Measurements from ENCODE around the gene METTL16.
"Not testable (repeated sequence)": the region's sequence is repeated elsewhere in the genome, so short reads cannot be mapped to it uniquely, and the experiment has no call there.

DNA sequence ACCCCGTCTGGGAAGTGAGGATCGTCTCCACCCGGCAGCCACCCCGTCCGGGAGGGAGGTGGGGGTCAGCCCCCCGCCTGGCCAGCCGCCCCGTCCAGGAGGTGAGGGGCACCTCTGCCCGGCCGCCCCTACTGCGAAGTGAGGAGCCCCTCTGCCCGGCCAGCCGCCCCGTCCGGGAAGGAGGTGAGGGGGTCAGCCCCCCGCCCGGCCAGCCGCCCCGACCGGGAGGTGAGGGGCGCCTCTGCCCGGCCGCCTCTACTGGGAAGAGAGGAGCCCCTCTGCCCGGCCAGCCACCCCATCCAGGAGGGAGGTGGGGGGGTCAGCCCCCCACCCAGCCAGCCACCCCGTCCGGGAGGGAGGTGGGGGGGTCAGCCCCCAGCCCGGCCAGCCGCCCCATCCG, 4.7 kb downstream of the METTL16 start:
- TF ChIP-seq SMC3 (IDR thresholded peaks at IDR 0.05; ENCODE audit: low read depth, low read length); POLR2A (IDR thresholded peaks at IDR 0.05; ENCODE audit: low read depth, low read length); CHD1 (IDR thresholded peaks at IDR 0.05; ENCODE audit: low read depth, low read length); MXI1 (IDR thresholded peaks at IDR 0.05; ENCODE audit: borderline replicate concordance, low read depth, low read length); FOS (IDR thresholded peaks at IDR 0.05; ENCODE audit: low read depth, low read length); RCOR1 (IDR thresholded peaks at IDR 0.05; ENCODE audit: insufficient replicate concordance, low read length); MAFK (IDR thresholded peaks at IDR 0.05; ENCODE audit: low read depth, low read length): not testable (repeated sequence)
- TF ChIP-seq, protein P1, sequence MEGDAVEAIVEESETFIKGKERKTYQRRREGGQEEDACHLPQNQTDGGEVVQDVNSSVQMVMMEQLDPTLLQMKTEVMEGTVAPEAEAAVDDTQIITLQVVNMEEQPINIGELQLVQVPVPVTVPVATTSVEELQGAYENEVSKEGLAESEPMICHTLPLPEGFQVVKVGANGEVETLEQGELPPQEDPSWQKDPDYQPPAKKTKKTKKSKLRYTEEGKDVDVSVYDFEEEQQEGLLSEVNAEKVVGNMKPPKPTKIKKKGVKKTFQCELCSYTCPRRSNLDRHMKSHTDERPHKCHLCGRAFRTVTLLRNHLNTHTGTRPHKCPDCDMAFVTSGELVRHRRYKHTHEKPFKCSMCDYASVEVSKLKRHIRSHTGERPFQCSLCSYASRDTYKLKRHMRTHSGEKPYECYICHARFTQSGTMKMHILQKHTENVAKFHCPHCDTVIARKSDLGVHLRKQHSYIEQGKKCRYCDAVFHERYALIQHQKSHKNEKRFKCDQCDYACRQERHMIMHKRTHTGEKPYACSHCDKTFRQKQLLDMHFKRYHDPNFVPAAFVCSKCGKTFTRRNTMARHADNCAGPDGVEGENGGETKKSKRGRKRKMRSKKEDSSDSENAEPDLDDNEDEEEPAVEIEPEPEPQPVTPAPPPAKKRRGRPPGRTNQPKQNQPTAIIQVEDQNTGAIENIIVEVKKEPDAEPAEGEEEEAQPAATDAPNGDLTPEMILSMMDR (conservative IDR thresholded peaks at IDR 0.05; ENCODE audit: low read depth, low read length), result not testable (repeated sequence)
